Nucleus accumbens (tissue), 56 donors: ENCODE results near the gene UBN1.
"Not testable (repeated sequence)": the region's sequence is repeated elsewhere in the genome, so short reads cannot be mapped to it uniquely, and the experiment has no call there.

ENCODE experiments used
- DNase-seq, 56 donors: peaks; one replicate each; lab custom pipeline; 2025; lab: John Stamatoyannopoulos, UW

UBN1 gene

DNA sequence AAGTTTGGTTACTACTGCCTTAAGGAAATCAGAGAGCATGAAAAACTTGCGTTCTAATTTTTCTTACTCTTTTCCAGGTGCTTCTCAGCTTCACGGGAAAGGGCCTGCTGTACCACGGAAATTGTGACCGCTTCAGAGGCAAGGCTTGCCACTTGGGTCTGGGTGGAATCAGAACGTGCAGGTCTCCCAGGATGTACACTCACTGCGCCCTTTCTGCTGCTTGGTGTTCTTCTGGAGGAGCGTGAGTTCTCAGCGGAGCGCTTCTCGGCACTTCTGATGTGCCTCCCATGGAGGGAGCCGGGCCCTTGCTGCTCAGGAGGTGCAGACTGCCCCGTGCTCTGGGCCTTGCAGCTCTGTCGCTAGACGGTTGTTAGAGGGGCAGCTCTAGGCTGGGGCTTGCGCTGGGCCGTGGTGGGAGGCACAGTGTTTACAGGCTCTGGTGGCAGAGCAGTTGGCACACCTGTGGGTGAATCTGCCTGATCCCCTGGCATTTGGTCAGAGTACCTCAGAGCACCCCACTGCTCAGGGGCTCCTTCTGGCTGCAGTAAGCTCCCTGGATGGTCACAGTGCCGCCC, 32.8 kb downstream of the UBN1 start:
- no peak for DNase-seq

DNA sequence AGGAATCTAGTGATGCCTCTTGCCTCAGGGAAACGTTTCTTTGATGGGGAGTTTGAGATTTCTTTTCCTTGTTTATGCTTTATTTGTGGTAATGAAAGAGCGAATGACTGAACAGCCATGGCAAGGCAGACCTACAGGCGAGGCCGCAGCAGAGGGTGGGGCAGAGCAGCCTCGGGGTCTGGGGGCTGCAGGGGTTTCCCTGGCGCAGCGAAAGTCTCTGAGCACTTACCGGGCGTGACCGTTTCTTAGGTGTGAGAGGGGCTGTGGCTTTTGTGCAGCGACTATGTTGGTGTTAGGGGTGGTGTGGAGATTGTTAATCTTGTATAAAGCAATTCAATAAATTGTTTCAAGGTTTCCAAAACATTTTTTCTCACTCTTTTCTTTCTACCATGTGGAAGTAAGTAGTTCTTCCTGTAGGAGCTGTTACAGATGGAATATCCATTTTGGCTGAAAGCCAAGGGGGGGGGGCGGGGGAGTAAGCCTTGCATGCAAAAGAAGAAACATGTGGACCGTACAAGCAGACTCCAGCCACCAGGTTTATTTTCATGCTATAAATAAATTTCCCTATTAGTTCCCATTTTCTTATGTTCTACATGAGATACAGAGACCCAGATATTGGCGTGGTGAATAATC, 34.8 kb downstream of the UBN1 start:
- no peak for DNase-seq

DNA sequence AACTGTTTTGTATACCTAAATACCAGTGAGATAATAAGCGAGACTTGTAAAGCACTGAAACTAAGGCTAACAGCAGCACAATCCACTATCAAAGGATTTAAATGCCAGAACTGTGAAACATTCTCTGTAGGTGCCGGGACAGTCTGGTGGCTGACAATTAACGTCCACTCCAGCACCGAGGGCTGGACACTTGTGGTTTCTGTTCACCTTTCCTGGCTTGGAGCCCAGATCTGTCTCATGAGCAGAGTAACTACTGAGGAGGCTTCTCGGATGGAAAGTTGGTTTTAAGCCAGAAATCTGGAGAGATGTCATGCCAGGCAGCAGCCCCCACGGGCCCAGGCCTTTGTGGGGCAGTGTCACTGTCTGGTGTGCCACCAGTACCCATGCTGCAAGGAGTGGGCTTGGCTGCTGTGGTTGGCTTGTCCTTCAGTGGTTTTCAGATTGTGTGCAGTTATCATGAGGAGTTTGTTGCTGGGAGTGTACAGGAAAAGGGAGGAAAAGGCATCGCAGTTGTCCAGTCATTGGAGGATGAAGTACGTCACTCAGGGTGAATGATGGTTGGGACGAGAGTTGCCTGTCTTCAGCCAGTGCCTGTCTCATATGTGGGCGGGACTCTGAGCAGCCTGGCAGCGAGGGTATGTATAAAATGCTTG, 35.5 kb downstream of the UBN1 start:
- DNase-seq: no peak

- DNase-seq: no peak
These were observed 36.2 kb downstream of the UBN1 start for GRCh38 chr16:4883501-4883900.

GRCh38 chr16:4884209-4884608, 36.9 kb downstream of the UBN1 start:
- no peak for DNase-seq

DNA sequence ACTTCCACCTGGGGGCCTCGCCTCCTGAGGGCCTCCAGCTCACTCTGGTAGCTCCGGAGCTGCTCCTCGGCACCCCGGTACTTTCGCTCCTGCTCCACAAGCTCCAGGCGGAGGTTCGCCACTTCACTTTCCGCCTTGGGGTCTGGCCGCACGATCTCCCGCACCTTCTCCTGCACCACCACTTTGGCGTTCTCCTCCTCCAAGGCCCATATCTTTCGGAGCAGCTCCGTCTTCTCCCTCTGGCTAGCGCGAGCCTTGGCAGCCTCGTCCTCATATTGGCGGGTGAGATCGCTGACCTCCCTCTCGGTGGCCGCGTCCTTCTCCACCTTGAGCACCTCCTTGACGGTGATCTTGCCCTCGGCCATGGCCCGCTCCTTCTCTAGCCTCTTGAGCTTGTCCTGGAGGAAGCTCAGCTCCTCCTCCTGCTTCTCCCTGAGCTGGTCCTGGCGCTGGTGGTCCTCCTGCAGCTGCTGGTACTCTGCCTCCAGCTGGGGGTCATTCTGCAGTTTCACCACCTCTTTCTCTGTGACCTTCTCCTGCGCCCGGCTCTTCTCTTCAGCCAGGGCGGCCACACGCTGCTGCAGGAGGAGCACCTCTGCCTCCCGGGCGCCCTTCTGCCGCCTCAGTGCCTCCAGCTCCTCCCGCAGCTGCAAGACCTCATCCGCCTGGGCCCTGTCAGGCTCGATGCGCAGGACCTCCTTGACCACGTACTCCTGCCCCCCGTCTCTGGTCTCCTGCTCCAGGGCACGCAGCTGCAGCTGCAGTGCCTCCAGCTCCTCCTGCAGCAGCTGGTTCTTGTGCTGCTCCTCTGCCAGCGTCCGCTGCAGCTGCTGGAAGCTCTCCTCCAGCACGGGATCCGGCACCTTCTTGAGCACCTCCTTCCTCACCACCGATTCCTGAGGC, 37.9 kb downstream of the UBN1 start:
- DNase-seq: no peak

DNA sequence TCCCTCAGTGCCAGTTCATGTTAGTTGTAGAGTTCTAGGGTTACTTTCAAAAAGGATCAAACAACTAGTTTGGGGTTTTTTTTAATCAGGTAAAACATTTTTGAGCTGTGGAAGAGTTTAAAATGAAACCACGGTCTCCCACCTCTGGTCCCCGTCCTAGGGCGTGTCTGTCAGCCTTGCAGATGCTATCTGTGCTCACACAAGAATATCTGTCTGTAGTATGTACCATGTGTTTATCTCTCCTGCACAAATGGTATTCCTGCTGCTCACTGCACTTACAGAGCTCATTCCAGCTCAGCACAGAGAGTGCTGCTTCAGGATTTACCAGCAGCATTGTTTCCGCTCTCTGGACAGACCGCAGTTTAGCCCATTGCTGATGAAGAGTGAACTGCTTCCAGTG, 38.9 kb downstream of the UBN1 start:
- no peak for DNase-seq

- DNase-seq: no peak
These were observed 41.3 kb downstream of the UBN1 start for GRCh38 chr16:4888428-4889135.

DNA sequence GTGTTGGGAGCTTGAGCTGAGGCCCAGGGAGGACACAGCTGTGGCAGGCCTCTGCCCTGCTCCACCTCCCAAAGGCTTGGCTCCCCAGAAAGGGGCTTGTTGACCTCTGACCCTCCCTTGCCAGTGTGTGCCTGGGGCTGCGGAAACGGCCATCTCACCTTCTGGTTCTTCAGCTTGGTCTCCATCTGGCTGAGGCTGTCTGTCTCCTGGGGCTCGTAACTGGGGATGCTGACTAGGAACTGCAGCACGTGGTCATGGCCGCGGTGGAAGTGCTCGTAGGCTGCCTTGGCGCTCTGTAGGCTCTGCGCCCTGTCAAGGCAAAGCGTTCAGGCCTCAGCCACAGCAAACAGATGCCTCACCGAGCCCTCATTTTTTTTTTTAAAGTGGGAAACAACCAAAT, 42.7 kb downstream of the UBN1 start:
- no peak for DNase-seq

DNA sequence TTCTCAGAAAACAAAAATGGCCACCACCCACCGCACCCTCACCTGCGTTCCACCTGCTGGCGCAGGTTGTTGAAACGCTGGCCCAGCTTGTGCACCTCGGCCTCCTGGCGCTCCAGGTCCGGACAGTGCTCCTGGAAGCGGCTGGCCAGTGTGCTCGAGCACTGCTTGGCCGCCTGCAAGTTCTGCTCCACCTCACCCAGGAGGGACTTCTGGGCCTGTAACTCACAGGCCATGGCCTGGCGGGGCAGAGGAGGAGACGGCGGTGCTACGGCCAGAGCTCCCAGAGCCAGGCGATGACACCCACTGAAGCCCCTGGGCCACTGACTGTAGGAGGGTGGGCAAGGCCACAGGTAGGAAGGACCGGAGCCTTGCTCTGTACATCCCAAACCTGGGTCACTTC, 43.4 kb downstream of the UBN1 start:
- no peak for DNase-seq

- DNase-seq: no peak
These were observed 44.0 kb downstream of the UBN1 start for GRCh38 chr16:4891097-4891885.

- no peak for DNase-seq
These were observed 44.6 kb downstream of the UBN1 start for GRCh38 chr16:4891886-4892216.

GRCh38 chr16:4892361-4893102, 45.3 kb downstream of the UBN1 start:
- no peak for DNase-seq

- no peak for DNase-seq
These were observed 46.0 kb downstream of the UBN1 start for GRCh38 chr16:4893103-4893862.

GRCh38 chr16:4894276-4895150, 47.2 kb downstream of the UBN1 start:
- DNase-seq: peak in 1 of 56 donors; percentile 4

- no peak for DNase-seq
These were observed 48.1 kb downstream of the UBN1 start for GRCh38 chr16:4895366-4895765.

DNA sequence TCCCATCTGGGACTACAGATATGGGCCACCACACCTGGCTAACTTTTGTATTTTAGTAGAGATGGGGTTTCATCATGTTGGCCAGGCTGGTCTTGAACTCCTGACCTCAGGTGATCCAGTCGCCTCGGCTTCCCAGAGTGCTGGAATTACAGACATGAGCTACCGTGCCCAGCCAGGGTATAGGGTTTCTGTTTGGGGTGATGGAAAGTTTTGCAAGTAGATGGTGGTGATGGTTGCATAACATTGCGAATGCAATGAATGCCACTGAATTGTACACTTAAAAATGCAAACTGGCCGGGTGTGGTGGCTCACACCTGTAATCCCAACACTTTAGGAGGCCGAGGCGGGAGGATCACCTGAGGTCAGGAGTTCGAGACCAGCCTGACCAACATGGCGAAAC, 49.5 kb downstream of the UBN1 start:
- not testable (repeated sequence) for DNase-seq
